HG03108 (cell line): Measurements from ENCODE around the gene FYB1.

ENCODE experiments used
- ATAC-seq: cut with Tn5 transposase; IDR thresholded peaks from one replicate; pipeline ENCODE4 v1.9.1; 2021; ENCODE audit warnings: moderate library complexity; ENCODE audit not compliant: unreplicated experiment

Gene FYB1

DNA sequence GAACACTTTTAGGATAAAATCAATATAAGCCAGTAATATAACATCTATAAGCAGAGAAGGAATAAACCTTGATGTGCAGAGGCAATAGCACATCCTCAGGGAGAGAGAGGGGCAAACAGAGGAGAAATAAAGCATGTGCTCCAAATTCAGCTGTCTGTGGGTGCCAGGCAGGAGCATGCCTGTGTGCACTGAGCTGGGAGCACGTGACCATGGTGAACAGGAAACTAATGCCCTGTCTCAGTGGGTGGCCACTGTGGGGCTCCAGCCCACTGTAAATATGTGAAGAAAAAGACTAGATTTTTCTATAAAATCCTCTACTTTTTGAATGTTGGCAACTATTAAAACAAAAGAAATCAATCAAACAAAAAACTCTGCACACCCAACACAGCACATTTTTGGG lies 55.3 kb downstream of the FYB1 start:
- ATAC-seq = no peak

DNA sequence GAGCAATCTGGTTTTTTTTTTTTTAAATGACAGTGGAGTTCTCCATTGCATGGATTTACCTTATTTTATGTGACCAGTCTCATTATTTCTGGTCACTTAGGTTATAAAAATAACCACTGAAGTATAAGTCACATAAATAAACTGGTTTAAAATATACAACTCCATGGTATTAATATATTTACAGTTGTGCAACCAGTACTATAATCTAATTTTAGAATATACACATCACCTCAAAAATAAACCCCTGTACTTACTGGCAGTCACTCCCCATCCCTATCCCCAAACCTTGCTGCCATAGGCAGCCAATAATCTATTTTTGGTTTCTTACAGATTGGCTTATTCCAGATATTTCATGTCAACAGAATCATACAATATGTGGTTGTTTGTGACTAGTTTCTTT lies 57.8 kb downstream of the FYB1 start:
- no peak for ATAC-seq

DNA sequence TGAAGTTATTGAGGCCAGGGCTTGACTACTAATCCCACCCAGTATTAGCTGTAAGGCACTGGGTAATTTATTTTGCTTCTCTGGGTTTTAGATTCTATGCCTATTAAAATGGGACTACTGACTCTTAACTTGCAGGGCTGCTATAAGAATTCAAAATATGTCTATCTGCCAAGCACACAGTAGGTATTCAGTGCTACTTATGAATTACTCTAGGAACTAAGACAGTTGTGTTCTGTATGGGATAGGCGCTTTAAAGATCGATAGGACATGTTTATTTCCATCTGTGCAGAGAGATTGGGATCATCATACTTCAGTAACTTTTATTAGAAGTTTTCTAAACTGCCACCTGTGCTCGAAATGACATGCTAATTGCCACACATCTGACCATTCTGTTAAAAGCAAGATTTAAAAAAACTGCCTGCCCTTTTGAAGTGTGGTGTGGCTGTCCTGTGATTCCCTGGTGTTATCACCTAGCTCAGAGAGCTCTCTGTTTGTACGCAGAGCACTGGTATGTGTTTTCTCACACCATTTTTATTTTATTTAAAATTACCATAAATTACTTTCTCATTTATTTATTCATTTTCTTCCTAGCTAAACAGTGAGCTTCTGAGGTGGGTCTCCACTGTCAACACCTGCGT lies 58.7 kb downstream of the FYB1 start:
- ATAC-seq = no peak

DNA sequence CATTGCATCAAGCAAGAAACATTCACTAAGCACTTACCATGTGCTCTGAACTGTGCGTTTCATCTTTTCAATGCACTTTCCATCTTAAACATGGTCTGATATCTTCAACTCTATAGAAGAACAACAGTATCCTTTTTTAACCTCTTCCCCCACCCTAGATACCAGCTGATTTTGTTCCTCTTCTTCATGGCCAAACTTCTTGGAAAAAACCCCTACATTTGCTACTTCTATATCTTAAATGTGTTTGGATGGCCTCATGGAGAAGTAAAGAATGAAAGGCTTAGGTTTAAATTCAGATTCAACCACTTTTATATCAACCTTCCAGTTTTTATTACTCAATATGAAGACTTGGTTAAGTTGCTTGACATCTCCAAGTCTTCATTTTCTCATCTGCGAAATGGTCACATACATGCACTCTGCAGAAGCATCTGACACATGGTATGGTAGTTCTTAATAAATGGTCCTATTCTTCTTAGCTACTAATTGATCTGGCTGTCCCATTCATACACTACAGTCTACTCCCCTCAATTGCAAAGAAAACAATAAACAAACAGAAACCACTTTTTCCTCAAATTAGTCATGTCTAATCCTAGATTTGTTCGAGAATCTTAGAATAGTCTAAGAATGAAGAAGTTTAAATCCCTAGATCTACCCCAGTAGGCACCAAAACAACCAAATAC lies 59.4 kb downstream of the FYB1 start:
- no peak for ATAC-seq

DNA sequence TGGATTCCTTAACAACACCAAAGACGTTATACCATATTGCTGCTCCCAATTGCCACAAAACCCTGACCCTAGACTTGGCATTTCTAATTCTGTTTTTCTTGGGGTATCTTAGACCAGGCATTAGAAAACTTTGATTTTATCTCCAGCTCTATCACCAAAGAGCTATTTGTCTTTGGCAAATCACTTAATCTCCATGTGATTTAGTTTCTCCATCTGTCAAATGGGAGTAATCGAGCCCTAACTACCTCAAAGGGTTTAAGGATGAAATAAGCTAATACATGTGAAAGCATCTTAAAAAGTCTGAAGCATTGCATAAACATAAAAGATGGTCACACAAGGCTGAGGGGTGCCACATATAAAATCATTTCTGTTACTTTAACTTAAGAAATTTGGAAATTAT lies 60.6 kb downstream of the FYB1 start:
- no peak for ATAC-seq

DNA sequence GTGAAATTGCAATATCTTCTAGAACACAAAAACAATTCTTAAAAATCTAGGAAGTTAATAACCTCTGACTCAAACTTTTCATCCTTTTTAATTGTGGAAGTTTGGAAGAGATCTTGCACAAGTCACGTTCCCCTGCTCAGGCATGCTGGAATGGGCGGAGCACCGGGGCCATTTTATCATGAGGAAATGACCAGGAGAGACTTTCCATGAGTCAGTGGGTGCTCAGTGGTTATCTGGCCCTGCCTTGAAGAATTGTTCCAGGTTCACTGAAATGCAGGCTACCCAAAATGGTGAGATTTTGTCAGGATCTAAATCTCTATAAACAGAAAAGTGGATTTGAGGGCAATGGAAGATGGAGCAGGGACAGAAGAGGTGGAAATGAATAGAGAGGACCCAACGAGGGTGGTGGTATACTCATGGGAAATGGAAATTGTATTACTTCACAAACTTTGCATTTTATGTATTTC lies 61.2 kb downstream of the FYB1 start:
- ATAC-seq = no peak

DNA sequence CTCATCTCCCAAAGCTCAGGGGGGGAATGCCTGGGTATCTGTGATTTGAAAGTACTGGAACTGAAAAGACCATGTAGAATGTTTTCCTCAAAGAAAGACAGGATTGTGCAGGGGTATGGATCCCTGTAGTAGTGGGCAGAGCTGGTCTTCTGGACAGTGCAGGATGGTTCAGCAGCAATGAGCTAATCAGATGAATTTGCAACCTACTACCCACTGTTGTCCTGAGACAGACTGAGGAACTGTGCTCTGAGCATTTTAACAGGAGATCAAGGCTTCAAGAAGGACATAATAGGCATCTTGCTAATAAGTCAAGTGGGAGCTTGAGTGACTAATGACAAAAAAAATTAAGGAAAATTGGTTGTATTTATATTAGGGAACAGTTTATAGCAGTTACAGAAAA lies 61.7 kb downstream of the FYB1 start:
- ATAC-seq = no peak

DNA sequence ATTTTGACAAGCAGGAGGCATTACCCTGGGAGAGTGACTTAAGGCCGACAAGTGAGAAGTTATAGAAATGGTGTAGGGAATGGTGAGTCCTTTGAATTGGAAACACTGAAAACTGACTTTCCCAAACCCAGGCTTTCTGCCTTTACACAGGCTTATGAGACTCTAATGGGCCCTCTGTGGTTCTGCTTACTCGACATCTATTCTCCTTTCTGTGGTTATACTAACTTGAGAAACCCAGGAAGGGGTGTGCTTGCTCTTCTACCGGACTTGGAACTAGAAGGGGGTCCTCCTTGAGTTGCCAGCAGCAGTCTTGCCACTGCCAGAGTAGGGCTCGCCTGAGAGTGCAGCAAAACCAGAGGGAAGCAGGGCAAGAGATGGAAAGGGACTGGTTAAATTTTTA lies 63.3 kb downstream of the FYB1 start:
- ATAC-seq = no peak

DNA sequence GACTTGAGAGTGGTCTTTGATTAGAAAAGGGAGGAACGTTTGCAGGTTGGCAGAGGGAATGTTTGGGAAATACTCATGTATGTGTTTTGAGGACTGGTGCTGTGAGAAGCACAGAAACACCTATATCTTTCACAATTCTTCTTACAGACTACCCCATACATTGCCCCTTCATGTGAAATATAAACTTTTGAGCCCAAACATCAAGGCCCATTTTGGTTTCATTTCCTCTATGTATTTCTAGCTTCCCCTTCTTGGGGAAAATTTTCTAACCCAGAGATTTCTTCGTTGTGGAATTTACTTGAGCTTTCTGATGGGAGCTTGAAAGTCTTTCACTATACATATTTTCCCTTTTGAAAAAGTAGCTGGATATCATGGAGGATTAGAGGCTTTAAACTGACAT lies 67.6 kb downstream of the FYB1 start:
- no peak for ATAC-seq

DNA sequence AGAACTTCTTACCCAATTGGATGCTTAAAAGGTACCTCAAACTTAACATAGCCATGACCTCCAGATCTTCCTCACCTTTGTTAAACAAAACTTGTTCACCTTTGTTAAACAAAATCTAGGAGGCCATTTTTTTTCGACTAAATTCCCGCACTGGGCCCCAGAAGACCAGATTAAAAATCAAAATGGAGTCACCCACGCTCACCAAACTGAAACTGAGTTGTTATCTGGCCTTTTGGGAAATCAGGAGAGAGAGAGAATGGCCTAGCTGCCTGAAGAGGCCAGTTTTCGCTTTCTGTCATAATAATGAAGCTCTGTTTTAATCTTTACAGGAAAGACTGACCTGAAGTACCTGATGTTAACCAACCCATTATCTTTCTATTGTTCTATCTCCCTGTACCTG lies 69.4 kb downstream of the FYB1 start:
- no peak for ATAC-seq

DNA sequence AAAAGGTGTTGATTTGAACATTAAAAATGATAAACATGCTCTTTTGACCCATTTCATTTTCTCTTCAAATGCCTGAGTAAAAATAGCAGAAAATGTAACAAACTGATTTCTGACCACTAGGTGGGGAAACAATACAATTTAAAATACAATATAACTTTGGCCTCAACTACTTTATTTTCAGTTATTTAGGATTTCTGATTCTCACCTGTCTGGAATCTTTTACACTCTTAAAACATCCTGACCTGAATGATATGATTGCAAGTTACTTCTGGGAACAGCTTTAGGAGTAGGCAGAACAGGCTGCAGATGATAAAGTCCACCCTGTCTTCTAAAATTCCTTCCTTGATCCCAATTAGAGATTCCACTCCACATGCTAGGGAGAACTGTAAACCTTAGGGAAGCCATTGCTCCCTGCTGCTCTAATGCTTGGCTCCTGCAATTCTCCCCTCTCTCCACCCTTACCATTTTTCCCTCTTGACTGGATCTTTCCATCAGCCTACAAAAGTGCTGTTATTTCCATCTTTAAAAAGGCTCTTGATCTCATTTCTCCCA lies 70.3 kb downstream of the FYB1 start:
- no peak for ATAC-seq

DNA sequence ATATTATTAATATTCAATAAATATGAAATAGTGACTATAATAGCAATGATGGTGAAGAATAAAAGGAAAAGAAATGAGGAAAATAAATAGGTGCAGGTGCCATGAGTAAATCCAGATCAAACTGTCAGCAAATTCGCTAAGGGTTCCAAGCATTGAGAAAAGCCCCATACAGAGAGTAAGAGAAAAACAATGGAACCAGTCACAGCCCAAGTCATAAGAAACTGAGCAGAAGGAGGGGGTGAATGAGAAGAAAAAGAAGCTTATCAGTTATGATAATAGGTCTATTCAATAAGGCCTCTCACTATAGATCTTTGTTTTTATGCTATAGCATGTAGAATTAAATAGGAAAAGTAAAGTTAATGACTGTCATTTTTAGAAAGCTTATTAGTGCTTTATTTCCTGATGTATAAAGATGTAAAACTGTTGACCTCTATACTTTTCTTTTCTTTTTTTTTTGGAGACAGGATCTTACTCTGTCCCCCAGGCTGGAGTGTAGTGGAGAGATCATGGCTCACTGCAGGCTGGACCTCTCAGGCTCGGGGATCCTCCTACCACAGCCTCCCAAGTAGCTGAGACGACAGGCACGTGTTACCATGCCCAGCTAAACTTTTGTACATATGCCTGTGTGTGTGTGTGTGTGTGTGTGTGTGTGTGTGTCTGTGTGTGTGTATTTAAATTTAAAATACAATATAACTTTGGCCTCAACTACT lies 72.4 kb downstream of the FYB1 start:
- no peak for ATAC-seq

DNA sequence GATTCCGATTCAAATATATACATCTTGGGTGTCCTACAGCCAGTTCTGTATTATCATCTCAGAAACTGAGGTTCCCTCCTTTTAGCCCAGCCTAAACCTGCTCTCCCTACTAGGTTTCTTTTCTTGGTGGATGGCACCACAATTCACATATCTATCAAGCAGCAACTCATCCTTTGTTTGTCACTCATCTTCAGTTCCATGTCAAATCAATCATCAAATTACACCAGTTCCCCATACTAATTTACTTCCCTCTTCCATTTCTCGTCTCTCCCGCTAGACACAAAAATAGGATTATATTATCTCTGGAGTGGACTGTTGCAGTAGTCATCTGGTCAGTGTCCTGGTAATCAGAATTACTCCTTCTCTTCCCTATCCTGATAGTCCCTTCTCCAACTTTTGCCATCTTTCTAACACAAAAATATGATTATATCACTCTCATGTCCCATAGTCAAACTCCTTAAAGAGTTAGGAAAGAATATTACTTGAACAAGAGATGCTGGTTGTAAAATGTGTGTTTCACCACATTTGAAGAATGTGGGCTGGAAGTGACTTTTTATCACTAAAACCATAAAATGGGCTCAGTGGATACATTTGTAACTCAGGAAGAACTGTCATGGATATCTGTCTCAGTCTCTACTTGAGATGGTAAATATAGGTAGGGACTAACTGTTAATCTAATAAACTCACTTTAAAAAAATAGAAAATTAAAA lies 76.1 kb downstream of the FYB1 start:
- ATAC-seq = no peak

DNA sequence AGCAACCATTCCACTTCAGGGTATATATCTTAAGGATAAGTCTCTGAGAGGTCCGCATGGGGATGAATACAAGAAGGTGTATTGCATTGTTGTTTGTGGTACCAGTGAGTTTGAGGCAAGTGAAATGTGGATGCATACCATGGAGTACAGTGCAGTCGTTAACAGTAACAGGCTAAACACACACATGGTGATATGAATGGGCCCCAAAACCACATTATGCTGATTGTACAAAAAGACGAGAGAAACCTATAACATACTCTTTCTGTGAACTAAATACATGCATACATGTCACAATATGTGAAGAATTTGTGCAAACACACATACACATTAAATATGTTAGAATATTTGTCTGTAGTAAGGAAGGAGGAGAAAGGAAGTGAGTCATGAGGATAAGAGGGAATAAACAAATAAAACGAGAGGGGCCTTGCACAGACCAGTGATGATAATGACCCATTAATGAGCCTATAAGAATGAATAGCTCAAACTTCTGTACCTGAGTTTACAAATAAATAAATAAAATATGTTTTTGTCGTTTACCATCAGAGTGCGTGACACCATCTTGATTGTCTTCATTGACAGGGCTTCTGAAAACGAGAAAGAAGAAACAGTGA lies 78.7 kb downstream of the FYB1 start:
- ATAC-seq = no peak

DNA sequence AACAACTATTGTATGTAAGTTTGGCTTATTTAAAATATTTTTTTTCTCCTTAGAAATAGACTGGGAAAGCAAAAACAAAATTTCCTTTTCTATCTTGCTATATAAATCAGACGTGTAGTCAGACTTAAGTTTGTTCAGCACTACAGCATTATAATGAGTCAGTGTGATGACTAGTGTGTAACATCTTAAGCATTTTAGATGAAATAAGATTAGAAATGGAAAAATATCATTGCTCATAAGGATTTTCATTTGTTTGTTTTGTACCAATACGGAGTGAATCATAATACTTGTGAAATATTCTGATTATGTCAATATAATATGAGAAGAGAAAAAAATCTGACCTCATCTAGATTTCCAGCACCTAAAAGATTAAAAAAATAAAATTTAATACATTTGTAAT lies 80.5 kb downstream of the FYB1 start:
- ATAC-seq = no peak

DNA sequence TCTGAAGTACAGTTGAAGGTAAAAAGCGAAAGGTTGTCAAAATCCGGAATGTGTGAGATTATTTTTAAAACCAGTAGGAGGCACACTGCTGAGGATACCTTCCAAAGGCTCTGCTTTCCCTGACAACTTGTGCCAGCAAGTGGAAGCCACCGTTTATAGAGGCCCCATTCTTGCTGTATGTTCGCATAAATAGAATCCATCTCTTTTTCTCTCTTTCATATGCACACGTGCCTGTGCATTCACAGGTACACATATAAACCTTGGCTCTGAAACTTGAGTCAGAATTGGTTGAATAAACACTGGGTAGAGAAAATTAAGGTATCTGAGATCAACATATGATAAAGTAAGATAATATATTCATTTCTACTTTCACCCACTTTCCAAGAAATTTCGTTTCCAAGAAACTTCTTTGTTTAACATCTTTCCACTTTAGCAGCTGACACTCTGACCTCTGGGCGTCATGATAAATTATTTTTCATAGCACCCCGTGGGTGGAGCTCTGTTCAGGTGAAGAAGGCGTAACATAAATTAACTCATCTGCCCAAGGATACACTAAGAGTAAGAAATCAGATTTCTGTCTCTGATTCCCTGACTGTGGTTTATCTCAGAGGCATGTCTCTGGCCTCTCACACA lies 81.4 kb downstream of the FYB1 start:
- ATAC-seq = no peak

DNA sequence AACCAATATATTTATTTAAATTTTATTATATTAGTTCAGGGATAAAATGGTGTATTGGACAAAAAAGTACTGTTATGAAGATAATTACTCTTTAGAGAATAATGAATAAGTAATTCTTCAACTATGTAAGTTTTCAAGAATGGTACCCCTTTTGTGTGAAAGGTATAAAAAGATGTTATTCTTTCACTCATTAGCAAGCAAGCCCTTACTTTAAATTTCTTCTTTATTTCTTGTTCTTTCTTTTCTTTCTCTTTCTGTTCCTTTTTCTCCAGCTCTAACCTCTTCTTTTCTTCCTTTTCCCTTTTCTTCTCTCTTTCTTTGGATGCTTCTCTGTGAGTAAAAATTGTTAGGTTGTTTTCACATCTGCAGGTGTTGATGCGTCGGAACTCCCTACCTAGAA lies 82.0 kb downstream of the FYB1 start:
- ATAC-seq = no peak

DNA sequence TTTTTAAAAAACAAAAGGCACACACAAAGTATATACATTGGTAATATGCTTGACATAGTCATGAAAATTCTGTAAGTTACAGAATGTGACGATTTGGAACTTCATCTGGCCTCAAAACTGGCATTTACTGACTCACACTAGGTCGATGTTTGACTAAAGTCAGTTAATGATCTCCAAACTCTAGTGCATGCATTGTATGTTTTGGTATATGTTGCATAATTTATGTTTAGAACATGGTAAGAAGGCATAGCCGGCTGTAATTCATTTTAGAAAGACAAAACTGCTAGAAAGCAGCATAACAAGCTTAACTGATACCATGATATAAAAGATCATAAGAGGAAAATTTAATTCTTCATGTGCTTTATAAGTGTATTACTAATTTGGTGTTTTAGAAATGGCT lies 86.6 kb downstream of the FYB1 start:
- ATAC-seq = no peak

DNA sequence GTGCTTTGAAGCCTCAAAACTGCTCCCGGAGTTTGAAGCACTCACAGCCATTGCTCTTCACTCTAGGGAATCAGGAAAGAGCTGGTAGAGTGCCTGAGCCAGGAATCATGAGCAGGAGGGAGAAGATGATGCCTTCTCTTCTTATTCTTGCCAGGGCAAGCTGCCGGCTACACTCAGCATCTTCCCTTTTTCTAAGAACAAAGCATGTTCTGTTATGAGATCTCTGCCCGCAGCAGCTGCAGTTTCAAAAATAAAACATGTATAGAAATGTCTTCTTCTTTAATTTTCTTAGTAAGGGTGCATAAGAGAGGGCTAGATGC lies 87.3 kb downstream of the FYB1 start:
- no peak for ATAC-seq

DNA sequence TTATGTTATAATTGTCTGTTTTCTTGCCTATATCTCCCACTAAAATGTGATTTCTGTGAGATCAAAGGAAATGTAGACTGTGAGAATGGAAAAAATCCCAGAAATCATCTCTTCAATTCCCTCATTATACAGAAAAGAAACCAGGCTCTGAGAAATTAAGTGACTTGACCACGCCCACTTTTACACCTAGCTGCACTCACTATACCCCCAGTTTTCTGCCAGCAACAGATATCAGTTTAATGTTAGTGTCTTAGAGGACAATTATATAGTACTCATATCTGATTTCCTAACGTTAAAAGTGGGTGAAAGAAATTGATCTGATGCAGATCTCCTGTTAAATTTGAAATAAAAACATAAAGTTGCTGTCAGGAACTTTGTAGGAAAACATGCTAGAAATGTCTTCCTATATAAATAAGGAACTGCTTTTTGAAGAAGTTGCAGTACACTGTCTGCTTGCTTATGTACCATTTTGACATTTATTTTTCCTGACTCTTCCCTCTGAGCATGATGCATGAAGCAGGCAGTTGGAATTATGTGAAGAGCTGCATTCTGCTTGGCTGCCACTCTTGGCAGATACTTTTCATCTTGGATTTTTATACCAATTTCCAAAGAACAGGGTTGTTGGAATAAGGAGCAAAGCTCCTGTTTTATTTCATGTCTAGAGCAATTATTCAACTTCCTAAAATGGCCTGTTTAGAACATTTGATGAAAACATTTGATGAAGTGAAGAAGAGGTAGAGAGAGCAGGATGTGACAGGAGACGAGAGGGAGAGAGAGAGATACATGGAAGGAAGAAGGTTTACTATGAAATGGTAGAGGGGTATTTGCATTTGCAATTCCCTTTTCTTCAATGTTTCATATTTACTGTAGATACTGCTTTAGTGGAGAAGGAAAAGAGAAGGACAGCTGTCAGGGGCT lies 87.9 kb downstream of the FYB1 start:
- ATAC-seq = no peak
